HepG2 (cell line): Measurements from ENCODE around the gene TLE5. TPM values are rescaled to one million over a fixed set of nuclear protein-coding genes. Genes with fewer than 3 reads are reported as not detected.
A peak's percentile ranks its signal among the peaks of the same experiment; 100 is the strongest.

ENCODE experiments used
- ATAC-seq: fragments of 200-7000 bp; cut with Tn5 transposase; 3 replicates; pipeline ENCODE4 v1.9.1; 2020; ENCODE audit warnings: mild to moderate bottlenecking, moderate library complexity
- BruUV-seq: library from RNA; stranded (reverse); fragments of 400-500 nt; replicated peaks from 2 replicates; lab custom pipeline; 2021; lab: Mats Ljungman, UMichigan
- CTCF ChIA-PET: fragments of 300-600 bp; formaldehyde crosslinking; extraction: SDS; loops from one replicate; lab custom pipeline; 2021; ENCODE audit warnings: low total read pairs, inconsistent platforms, low intra/inter-chr PET ratio; lab: Yijun Ruan, JAX
- POLR2A ChIA-PET: fragments of 350-600 bp; sonication (Branson Sonifier 250); formaldehyde crosslinking; loops from one replicate; lab custom pipeline; 2020; ENCODE audit warnings: antibody characterized with exemption, inconsistent platforms; lab: Yijun Ruan, JAX
- DNase-seq: peaks from one replicate; pipeline ENCODE4 v3.0.0-alpha.2; 2015; ENCODE audit warnings: low spot score
- FAIRE-seq: peaks from 3 replicates; lab custom pipeline; 2011; peaks lifted over from hg19 to GRCh38; lab: Jason Lieb, UNC
- H2AFZ ChIP-seq: one replicate; pipeline ENCODE4 v1.6.1; 2011; ENCODE audit warnings: low read length, inconsistent platforms
- H3K27ac ChIP-seq: fragments of 300-600 bp; 3 replicates; pipeline ENCODE4 v1.8.0; 2011; ENCODE audit warnings: mixed run types, mild to moderate bottlenecking, mixed read lengths, low read length, inconsistent platforms; ENCODE audit not compliant: insufficient read depth; ENCODE audit errors: extremely low read length
- H3K27me3 ChIP-seq, 2 experiments: fragments of 200-600 bp in 1 of 2; 2 replicates in 1 of 2; 3 replicates in 1 of 2; pipeline versions ENCODE4 v1.6.0 to v1.8.0; 2011; ENCODE audit warnings: low read length in 2 of 2, mild to moderate bottlenecking in 2 of 2, moderate library complexity in 2 of 2, inconsistent platforms in 1 of 2; ENCODE audit not compliant: insufficient read depth in 2 of 2, control insufficient read depth in 1 of 2
- H3K36me3 ChIP-seq, 2 experiments: fragments of 200-600 bp in 1 of 2; replicated peaks in 1 of 2; 2 replicates in 1 of 2; 3 replicates in 1 of 2; pipeline versions ENCODE4 v1.5.1 to v1.8.0; 2011; ENCODE audit warnings: low read length in 2 of 2, inconsistent platforms in 1 of 2; ENCODE audit not compliant: insufficient read depth in 2 of 2, control insufficient read depth in 1 of 2
- H3K4me1 ChIP-seq: 2 replicates; pipeline ENCODE4 v1.5.1; 2012; ENCODE audit warnings: low read length, inconsistent platforms; ENCODE audit not compliant: insufficient read depth
- H3K4me2 ChIP-seq: 2 replicates; pipeline ENCODE4 v1.6.0; 2011; ENCODE audit warnings: low read depth, low read length, inconsistent platforms
- H3K4me3 ChIP-seq, 3 experiments: fragments of 200-600 bp in 1 of 3; sonication (generic), shearing (Covaris generic) in 1 of 3; replicated peaks in 1 of 3; 2 replicates each; pipeline ENCODE4 v1.5.1; 2011 to 2016; ENCODE audit warnings: low read length in 3 of 3, inconsistent platforms in 2 of 3, low read depth in 2 of 3, mild to moderate bottlenecking in 2 of 3, control low read depth in 1 of 3, mixed read lengths in 1 of 3; ENCODE audit not compliant: insufficient read depth in 1 of 3
- H3K79me2 ChIP-seq: one replicate; pipeline ENCODE4 v1.6.1; 2011; ENCODE audit warnings: low read length, inconsistent platforms; ENCODE audit not compliant: insufficient read depth
- H3K9ac ChIP-seq: 2 replicates; pipeline ENCODE4 v1.6.0; 2011; ENCODE audit warnings: mild to moderate bottlenecking, low read depth, low read length, inconsistent platforms; ENCODE audit not compliant: insufficient read depth
- H3K9me3 ChIP-seq: 2 replicates; pipeline ENCODE4 v1.5.1; 2012; ENCODE audit warnings: mild to moderate bottlenecking, low read length
- H4K20me1 ChIP-seq: 2 replicates; pipeline ENCODE4 v1.6.0; 2011; ENCODE audit warnings: inconsistent platforms, mild to moderate bottlenecking, low read length, moderate library complexity; ENCODE audit not compliant: insufficient read depth
- ARNT ChIP-seq: fragments of 450-650 bp; IDR thresholded peaks from 2 replicates; pipeline ENCODE4 v1.6.1; 2017
- NFE2 ChIP-seq: sonication (generic); formaldehyde crosslinking; IDR thresholded peaks from 2 replicates; pipeline ENCODE4 v1.4.0; 2020; ENCODE audit warnings: missing genetic modification reagents
- TBL1XR1 ChIP-seq: fragments of 150-350 bp; IDR thresholded peaks from 2 replicates; pipeline ENCODE4 v1.6.1; 2014; ENCODE audit warnings: borderline replicate concordance, low read length; ENCODE audit not compliant: partially characterized antibody
- WGBS: methylation state at CpG from one replicate; pipeline ENCODE4 v1.1.6; 2017; ENCODE audit warnings: low lambda C conversion rate; 5-methylcytosine and 5-hydroxymethylcytosine counted together
- in situ Hi-C: cut with HindIII; loops from 2 replicates; pipeline ENCODE4 v1.10.0; 2017; ENCODE audit warnings: low pct_unique_long_range_greater_than_20kb; ENCODE audit not compliant: extremely low pct_ligation_motif_present
- intact Hi-C: fragments of 100-400 bp; cut with micrococcal nuclease; formaldehyde crosslinking; loops from one replicate; pipeline ENCODE4 v1.10.0; 2022; ENCODE audit not compliant: unreplicated experiment
- polyA plus RNA-seq, 8 experiments: library from polyadenylated mRNA; depleted of rRNA in 3 of 8; stranded (reverse) in 7 of 8; unstranded in 1 of 8; fragments of >200 nt; fragmentation: Illumina TruSeq in 4 of 8; extraction: Trizol in 4 of 8; gene quantifications; 2 replicates each; pipeline versions ENCODE4 v1.2.1 to v1.2.3, GENCODE V29; 2011 to 2016; ENCODE audit warnings: low read depth in 4 of 8, missing spikeins in 1 of 8, mixed read lengths in 1 of 8; ENCODE audit not compliant: insufficient read depth in 1 of 8
- total RNA-seq, 5 experiments: library from RNA; depleted of rRNA; stranded (reverse); fragments of >200 nt; fragmentation: Illumina TruSeq; extraction: Trizol; gene quantifications; 2 replicates each; pipeline ENCODE4 v1.2.3, GENCODE V29; 2016; ENCODE audit warnings: low read depth in 1 of 5
- TF ChIP-seq, protein P1 (sequence below): sonication (generic); formaldehyde crosslinking; IDR thresholded peaks from 2 replicates; pipeline ENCODE4 v1.4.0; 2020; ENCODE audit warnings: missing genetic modification reagents, borderline replicate concordance

TLE5 gene
- total and polyA plus RNA-seq, 2 of the 13 experiments (the other 11 are each of a cell fraction or from before 2014, with no cell fraction given) = 62.8 to 189 TPM

DNA sequence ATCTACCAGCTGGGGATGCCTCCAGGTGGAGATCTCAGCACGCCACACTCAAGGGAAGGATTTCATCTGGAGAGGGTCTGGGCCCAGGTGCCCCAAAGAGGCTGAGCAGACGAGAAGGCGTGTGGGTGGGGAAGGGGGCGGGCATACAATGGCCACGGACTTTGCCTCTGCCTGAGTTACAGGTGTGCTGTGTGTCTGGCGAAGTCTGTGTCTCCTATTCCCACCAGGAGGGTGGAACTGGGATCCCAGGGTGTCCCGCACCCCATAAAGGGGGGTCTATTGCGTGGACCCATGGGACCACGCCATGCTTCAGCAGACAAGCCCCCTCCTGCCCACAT, 36.8 kb downstream of the TLE5 start:
- intact Hi-C loops = no loop called here
- DNase-seq = no peak
- H3K4me2 ChIP-seq = peak overlapping the region; percentile 42; the same call in 1 of the 2 replicates
- no peaks in the 10 kb centered on the region for H4K20me1 ChIP-seq
- peak overlapping the region in 1 of 3 experiments; percentile 40; a peak in 1 of 6 replicates for H3K4me3 ChIP-seq
- H3K9ac ChIP-seq = no peak overlapping the region
- H3K36me3 ChIP-seq = no peaks in the 10 kb centered on the region
- H3K9me3 ChIP-seq = no peaks in the 10 kb centered on the region
- no peak overlapping the region for H2AFZ ChIP-seq
- peaks cover 5 to 57% of the 10 kb centered on the region in 2 experiments; a peak in 4 of 5 replicates for H3K27me3 ChIP-seq
- TF ChIP-seq, protein P1, sequence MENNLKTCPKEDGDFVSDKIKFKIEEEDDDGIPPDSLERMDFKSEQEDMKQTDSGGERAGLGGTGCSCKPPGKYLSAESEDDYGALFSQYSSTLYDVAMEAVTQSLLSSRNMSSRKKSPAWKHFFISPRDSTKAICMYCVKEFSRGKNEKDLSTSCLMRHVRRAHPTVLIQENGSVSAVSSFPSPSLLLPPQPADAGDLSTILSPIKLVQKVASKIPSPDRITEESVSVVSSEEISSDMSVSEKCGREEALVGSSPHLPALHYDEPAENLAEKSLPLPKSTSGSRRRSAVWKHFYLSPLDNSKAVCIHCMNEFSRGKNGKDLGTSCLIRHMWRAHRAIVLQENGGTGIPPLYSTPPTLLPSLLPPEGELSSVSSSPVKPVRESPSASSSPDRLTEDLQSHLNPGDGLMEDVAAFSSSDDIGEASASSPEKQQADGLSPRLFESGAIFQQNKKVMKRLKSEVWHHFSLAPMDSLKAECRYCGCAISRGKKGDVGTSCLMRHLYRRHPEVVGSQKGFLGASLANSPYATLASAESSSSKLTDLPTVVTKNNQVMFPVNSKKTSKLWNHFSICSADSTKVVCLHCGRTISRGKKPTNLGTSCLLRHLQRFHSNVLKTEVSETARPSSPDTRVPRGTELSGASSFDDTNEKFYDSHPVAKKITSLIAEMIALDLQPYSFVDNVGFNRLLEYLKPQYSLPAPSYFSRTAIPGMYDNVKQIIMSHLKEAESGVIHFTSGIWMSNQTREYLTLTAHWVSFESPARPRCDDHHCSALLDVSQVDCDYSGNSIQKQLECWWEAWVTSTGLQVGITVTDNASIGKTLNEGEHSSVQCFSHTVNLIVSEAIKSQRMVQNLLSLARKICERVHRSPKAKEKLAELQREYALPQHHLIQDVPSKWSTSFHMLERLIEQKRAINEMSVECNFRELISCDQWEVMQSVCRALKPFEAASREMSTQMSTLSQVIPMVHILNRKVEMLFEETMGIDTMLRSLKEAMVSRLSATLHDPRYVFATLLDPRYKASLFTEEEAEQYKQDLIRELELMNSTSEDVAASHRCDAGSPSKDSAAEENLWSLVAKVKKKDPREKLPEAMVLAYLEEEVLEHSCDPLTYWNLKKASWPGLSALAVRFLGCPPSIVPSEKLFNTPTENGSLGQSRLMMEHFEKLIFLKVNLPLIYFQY (CRISPR knock-in tag) = no peak
- TF ChIP-seq NFE2 (CRISPR knock-in tag) = no peak
- no peak for TF ChIP-seq TBL1XR1
- TF ChIP-seq ARNT = no peak
- TF ChIP-seq, all 625 proteins: peak for 0
- 6% methylated on average over 9 of the region's 9 CpGs for WGBS
- POLR2A ChIA-PET = interaction anchor here (0.9 to 1.3 kb wide), 2 partner anchors 9 to 10 kb away, joined by 3 read pairs; no protein-coding TSS in a partner anchor
- no peak overlapping the region for H3K27ac ChIP-seq
- H3K79me2 ChIP-seq = no peaks in the 10 kb centered on the region
- peaks cover 33% of the 10 kb centered on the region for H3K4me1 ChIP-seq
- FAIRE-seq (no peak), ATAC-seq (peak; percentile 23)
- CTCF ChIA-PET = no interaction called here
- in situ Hi-C loops = no loop called here
- BruUV-seq = no TSS peak
